Measurements from ENCODE around the gene CEP63.
"Not testable (repeated sequence)": the region's sequence is repeated elsewhere in the genome, so short reads cannot be mapped to it uniquely, and the experiment has no call there.

Gene CEP63

GRCh38 chr3:134590766-134591165 lies 104.9 kb downstream of the CEP63 start:
- no peak for DNase-seq

- no peak for DNase-seq
Observed at GRCh38 chr3:134592806-134593205, 106.9 kb downstream of the CEP63 start.

- no peak for DNase-seq
Observed at GRCh38 chr3:134594331-134594741, 108.5 kb downstream of the CEP63 start.

GRCh38 chr3:134594986-134595385 lies 109.1 kb downstream of the CEP63 start:
- not testable (repeated sequence) for DNase-seq

GRCh38 chr3:134597390-134597970 lies 111.6 kb downstream of the CEP63 start:
- DNase-seq, result no peak

GRCh38 chr3:134598763-134599545 lies 113.1 kb downstream of the CEP63 start:
- DNase-seq, result no peak

- no peak for DNase-seq
Observed at GRCh38 chr3:134600206-134600605, 114.3 kb downstream of the CEP63 start.

- DNase-seq, result no peak
Observed at GRCh38 chr3:134600685-134601463, 115.0 kb downstream of the CEP63 start.

GRCh38 chr3:134601539-134602439 lies 115.9 kb downstream of the CEP63 start:
- DNase-seq, result no peak

- no peak for DNase-seq
Observed at GRCh38 chr3:134602440-134602814, 116.6 kb downstream of the CEP63 start.

GRCh38 chr3:134603480-134603879 lies 117.6 kb downstream of the CEP63 start:
- no peak for DNase-seq

- DNase-seq, result no peak
Observed at GRCh38 chr3:134603956-134604355, 118.1 kb downstream of the CEP63 start.

GRCh38 chr3:134605556-134605955 lies 119.7 kb downstream of the CEP63 start:
- DNase-seq, result no peak

- DNase-seq, result no peak
Observed at GRCh38 chr3:134606033-134607025, 120.5 kb downstream of the CEP63 start.

- DNase-seq, result no peak
Observed at GRCh38 chr3:134607054-134608022, 121.5 kb downstream of the CEP63 start.

- DNase-seq, result no peak
Observed at GRCh38 chr3:134608023-134608770, 122.3 kb downstream of the CEP63 start.

GRCh38 chr3:134608771-134609435 lies 123.0 kb downstream of the CEP63 start:
- DNase-seq, result no peak

- no peak for DNase-seq
Observed at GRCh38 chr3:134609821-134610431, 124.1 kb downstream of the CEP63 start.
